MV-4-11 (cell line): ENCODE data around the gene TNFRSF19.
"Not testable (repeated sequence)": the region's sequence is repeated elsewhere in the genome, so short reads cannot be mapped to it uniquely, and the experiment has no call there.

Source experiments
- DNase-seq: peaks from one replicate; lab custom pipeline; 2025; lab: John Stamatoyannopoulos, UW

The TNFRSF19 gene

GRCh38 chr13:23567906-23568460 lies 2.2 kb upstream of the TNFRSF19 start:
- DNase-seq = no peak

GRCh38 chr13:23570921-23571315 lies 706 bp downstream of the TNFRSF19 start:
- DNase-seq = no peak

GRCh38 chr13:23571431-23571830 lies 1.2 kb downstream of the TNFRSF19 start:
- no peak for DNase-seq

- DNase-seq = no peak
Observed at GRCh38 chr13:23572836-23573235, 2.6 kb downstream of the TNFRSF19 start.

- no peak for DNase-seq
Observed at GRCh38 chr13:23574421-23575145, 4.4 kb downstream of the TNFRSF19 start.

GRCh38 chr13:23575632-23576031 lies 5.4 kb downstream of the TNFRSF19 start:
- no peak for DNase-seq

GRCh38 chr13:23578411-23579071 lies 8.3 kb downstream of the TNFRSF19 start:
- peak; percentile 47 for DNase-seq

GRCh38 chr13:23579072-23579895 lies 9.1 kb downstream of the TNFRSF19 start:
- peak; percentile 52 for DNase-seq

- no peak for DNase-seq
Observed at GRCh38 chr13:23579896-23580683, 9.9 kb downstream of the TNFRSF19 start.

GRCh38 chr13:23580684-23581060 lies 10.5 kb downstream of the TNFRSF19 start:
- no peak for DNase-seq

- DNase-seq = no peak
Observed at GRCh38 chr13:23583491-23583890, 13.3 kb downstream of the TNFRSF19 start.

GRCh38 chr13:23584275-23584674 lies 14.1 kb downstream of the TNFRSF19 start:
- no peak for DNase-seq

- no peak for DNase-seq
Observed at GRCh38 chr13:23586336-23586735, 16.1 kb downstream of the TNFRSF19 start.

- no peak for DNase-seq
Observed at GRCh38 chr13:23588666-23589065, 18.5 kb downstream of the TNFRSF19 start.

- peak; percentile 37 for DNase-seq
Observed at GRCh38 chr13:23592596-23592995, 22.4 kb downstream of the TNFRSF19 start.

- no peak for DNase-seq
Observed at GRCh38 chr13:23593148-23593547, 22.9 kb downstream of the TNFRSF19 start.

GRCh38 chr13:23594290-23594689 lies 24.1 kb downstream of the TNFRSF19 start:
- DNase-seq = not testable (repeated sequence)

- no peak for DNase-seq
Observed at GRCh38 chr13:23598369-23598768, 28.2 kb downstream of the TNFRSF19 start.

GRCh38 chr13:23599083-23599925 lies 29.1 kb downstream of the TNFRSF19 start:
- DNase-seq = no peak

GRCh38 chr13:23600100-23600499 lies 29.9 kb downstream of the TNFRSF19 start:
- DNase-seq = no peak

- DNase-seq = no peak
Observed at GRCh38 chr13:23600534-23600933, 30.3 kb downstream of the TNFRSF19 start.
